GM12891 (cell line): ENCODE measurements around the gene LHFPL2.

ENCODE experiments used
- PAX5 ChIP-seq: IDR thresholded peaks from 2 replicates; pipeline ENCODE4 v1.6.1; 2011; ENCODE audit warnings: low read length, moderate library complexity, mild to moderate bottlenecking; ENCODE audit not compliant: insufficient read depth, severe bottlenecking
- POLR2A ChIP-seq: IDR thresholded peaks from 2 replicates; pipeline ENCODE4 v1.6.1; 2011; ENCODE audit warnings: low read depth, low read length, control low read depth
- POLR2AphosphoS5 ChIP-seq: IDR thresholded peaks from 2 replicates; pipeline ENCODE4 v1.6.1; 2011; ENCODE audit warnings: low read depth, low read length, control low read depth
- TAF1 ChIP-seq: IDR thresholded peaks from 2 replicates; pipeline ENCODE4 v1.6.1; 2011; ENCODE audit warnings: low read depth, low read length, control low read depth

GRCh38 chr5:78574731-78575161 is 73.8 kb downstream of the LHFPL2 start:
- no peak for TF ChIP-seq POLR2A
- no peak for TF ChIP-seq POLR2AphosphoS5
- TF ChIP-seq TAF1 = no peak
- TF ChIP-seq PAX5 = no peak
